GM10847 (cell line): ENCODE data around the gene GSG1L.

Source experiments
- POLR2A ChIP-seq: IDR thresholded peaks from 2 replicates; pipeline ENCODE4 v1.6.1; 2011; ENCODE audit not compliant: insufficient read length; ENCODE audit errors: extremely low read depth

GSG1L gene

GRCh38 chr16:27798241-27798640 is 265.3 kb downstream of the GSG1L start:
- no peak for TF ChIP-seq POLR2A

GRCh38 chr16:27795992-27796614 is 267.4 kb downstream of the GSG1L start:
- TF ChIP-seq POLR2A = no peak

DNA sequence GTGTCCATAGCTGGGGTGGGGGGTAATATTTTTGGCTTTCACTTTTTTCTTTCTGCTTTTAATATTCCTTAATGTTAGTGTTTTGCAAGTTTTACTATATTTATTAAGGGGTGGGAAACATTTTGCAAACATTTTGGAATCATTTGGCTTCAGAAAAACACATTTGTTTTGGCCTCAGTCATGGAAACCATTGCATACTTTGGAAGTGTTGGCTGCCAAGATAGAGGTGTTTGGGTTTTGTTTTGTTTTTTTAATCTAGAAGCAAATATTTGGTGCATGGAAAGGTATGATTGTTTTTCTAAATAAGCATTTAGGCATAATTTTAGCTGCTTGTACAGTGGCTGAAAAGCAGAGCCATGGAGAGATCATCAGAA is 270.3 kb downstream of the GSG1L start:
- TF ChIP-seq POLR2A = no peak

GRCh38 chr16:27792486-27793248 is 270.8 kb downstream of the GSG1L start:
- TF ChIP-seq POLR2A = no peak

DNA sequence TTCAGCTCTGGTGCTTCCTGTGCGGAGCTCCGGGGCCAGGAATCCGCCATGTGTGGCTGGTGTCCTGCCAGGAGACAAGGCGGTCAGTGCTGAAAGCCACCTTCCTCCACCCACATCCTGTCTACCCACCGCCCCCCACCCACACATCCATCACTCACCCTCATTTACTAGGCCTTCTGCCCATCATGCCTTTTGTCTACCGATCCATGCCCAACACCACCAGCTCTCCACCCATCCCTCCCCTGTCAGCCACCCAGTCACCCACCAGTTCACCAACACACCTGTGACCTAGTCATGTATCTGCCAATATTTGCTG is 272.2 kb downstream of the GSG1L start:
- TF ChIP-seq POLR2A = no peak

DNA sequence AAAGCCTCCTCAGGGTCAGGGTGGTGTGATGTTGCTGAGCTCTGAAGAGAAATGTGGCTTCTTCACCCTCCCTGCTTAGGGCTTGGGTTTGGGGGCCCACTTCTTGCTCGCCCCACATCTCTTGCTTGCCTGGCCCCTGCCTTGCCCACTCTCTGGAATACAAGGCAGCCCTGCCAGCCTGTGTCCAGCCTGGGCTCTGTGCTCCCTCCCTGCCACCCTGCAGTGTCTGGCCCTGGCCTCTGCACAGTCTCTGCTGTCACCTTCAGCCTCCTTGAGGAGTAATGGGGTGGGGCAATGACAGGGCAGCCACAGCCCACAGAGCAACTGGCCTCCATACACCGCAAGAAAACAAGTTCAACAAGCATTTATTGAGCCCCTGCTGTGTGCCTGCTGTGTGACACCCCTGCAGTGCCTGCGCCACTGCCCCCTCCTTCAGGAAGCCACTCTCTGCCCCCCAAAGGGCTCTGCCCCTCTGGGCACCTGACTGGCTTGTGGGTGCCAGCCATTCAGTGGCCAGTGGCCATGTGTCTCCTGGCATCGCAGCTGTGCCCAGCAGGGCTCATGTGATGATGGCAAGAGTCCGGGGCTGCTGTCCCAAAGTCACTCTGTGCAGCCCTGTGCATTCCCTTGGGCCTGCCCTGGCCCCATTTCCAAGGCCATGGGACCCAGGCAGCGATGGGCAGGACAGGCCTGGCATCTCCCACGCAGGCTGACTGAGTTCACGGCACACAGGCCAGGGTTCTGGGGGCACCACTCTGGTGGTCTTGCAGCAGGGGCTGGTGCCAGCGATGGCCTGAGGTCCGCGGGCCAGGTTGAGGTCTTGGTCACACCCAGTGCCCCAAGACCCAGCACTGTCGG is 272.7 kb downstream of the GSG1L start:
- no peak for TF ChIP-seq POLR2A

DNA sequence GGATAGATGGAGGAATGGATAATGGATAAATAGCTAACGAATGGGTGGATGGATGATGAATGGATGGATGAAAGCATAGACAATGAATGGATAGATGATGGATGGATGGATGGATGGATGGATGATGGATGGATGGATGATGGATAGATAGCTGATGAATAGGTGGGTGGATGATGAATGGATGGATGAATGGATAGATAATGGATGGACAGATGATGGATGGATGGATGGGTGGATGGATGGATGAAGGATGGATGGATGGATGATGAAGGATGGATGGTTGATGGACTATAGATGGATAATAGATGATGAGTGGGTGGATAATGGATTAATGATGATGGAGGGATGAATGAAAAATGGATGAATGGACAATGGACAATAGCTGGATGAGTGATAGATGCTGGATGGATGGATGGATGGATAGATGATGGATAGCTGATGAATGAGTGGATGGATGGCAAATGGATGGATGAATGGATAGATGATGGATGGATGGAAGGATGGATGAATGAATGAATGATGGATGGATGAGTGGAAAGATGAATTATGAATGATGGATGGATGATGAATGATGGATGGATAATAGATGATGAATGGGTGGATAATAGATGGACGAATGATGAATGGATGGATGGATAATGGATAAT is 273.8 kb downstream of the GSG1L start:
- no peak for TF ChIP-seq POLR2A

DNA sequence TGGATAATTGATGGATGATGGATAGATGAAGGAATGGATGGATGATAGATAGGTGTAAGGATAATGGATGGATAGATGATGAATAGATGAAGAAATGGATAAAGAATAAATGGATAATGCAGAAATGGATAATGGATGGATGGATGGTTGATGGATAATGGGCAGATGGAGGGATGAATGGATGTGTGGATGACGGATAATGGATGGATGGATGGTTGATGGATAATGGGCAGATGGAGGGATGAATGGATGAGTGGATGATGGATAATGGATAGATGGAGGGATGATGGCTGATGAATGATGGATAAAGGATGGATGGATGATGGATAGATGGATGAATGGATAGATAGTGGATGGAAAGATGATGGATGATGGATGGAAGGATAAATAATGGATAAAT is 274.4 kb downstream of the GSG1L start:
- no peak for TF ChIP-seq POLR2A

DNA sequence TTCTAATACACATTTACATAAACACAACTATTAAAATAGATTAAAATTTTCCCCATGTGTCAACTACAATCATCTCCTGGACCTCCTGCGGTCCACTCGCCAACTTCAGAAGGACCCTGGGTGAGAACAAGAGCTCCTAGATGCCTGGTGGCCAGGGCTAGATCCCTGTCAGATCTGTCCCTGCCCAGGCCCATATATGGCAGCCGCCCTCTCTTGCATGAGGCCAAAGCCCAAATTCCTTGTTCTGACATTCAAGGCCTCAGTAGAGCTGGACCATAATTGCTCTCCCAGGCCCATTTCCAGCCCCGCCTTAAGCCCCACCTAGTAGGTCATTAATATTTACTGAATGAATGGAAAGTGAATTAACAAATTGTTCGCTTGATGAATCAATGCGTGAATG is 275.8 kb downstream of the GSG1L start:
- TF ChIP-seq POLR2A = no peak

- TF ChIP-seq POLR2A = no peak
Measured at GRCh38 chr16:27786923-27787625, 276.4 kb downstream of the GSG1L start.

- TF ChIP-seq POLR2A = no peak
Measured at GRCh38 chr16:27786221-27786922, 277.1 kb downstream of the GSG1L start.

DNA sequence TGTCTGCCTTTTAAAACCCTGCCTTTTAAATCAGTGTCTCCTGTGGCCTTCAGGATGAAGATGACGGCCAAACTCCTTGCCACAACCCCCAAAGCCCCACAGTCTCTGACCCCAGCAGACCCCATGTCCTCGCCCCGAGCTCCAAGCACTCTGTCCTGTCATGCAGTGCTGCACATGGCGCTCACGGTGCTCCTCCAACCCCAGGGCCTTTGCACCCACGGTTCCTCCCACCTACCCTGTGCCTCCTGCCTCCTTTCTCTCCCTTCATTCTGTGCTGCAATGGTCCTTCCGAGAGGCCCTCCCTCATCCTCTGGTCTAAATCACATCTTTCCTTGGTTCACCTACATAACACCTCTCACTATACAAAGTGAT is 278.2 kb downstream of the GSG1L start:
- TF ChIP-seq POLR2A = no peak

GRCh38 chr16:27784351-27785306 is 278.9 kb downstream of the GSG1L start:
- TF ChIP-seq POLR2A = no peak
